MG63 (cell line): ENCODE measurements around the gene EHMT1. TPM values are rescaled to one million over a fixed set of nuclear protein-coding genes. Genes with fewer than 3 reads are reported as not detected.
"Not testable (repeated sequence)": the region's sequence is repeated elsewhere in the genome, so short reads cannot be mapped to it uniquely, and the experiment has no call there.

Experiments
- DNase-seq: peaks from one replicate; pipeline ENCODE4 v3.0.0-alpha.2; 2020
- H3K27me3 ChIP-seq: fragments of 250-450 bp; sonication (Bioruptor Pico); 2 replicates; pipeline ENCODE4 v1.5.1; 2020; ENCODE audit warnings: mild to moderate bottlenecking, moderate library complexity
- H3K36me3 ChIP-seq: fragments of 250-450 bp; sonication (Bioruptor Pico); 2 replicates; pipeline ENCODE4 v1.5.1; 2020; ENCODE audit warnings: mild to moderate bottlenecking, moderate library complexity
- H3K4me3 ChIP-seq: fragments of 250-450 bp; sonication (Bioruptor Pico); 2 replicates; pipeline ENCODE4 v1.5.1; 2020; ENCODE audit warnings: mild to moderate bottlenecking, moderate library complexity
- H3K9me3 ChIP-seq: fragments of 250-450 bp; sonication (Bioruptor Pico); 2 replicates; pipeline ENCODE4 v1.5.1; 2020; ENCODE audit warnings: mild to moderate bottlenecking, moderate library complexity
- total RNA-seq: library from RNA; depleted of rRNA; stranded (reverse); fragments of >200 nt; shearing (Covaris generic); gene quantifications from 2 replicates; pipeline ENCODE4 v1.2.3, GENCODE V29; 2014; ENCODE audit warnings: low replicate concordance

Gene EHMT1
- total RNA-seq, 1 experiment from 2014 or later, result 64.5 TPM

GRCh38 chr9:137723783-137724445, 105.1 kb downstream of the EHMT1 start:
- Histone ChIP-seq H3K36me3 (peaks cover 21% of the 10 kb centered on the region), H3K4me3 (no peak overlapping the region), H3K9me3 (no peaks in the 10 kb centered on the region), H3K27me3 (no peaks in the 10 kb centered on the region)
- DNase-seq, result no peak

GRCh38 chr9:137724818-137725240, 106.0 kb downstream of the EHMT1 start:
- H3K9me3 ChIP-seq, result no peaks in the 10 kb centered on the region
- peaks cover 22% of the 10 kb centered on the region for H3K36me3 ChIP-seq
- no peak for DNase-seq
- no peaks in the 10 kb centered on the region for H3K27me3 ChIP-seq
- H3K4me3 ChIP-seq, result no peak overlapping the region

GRCh38 chr9:137725598-137725997, 106.8 kb downstream of the EHMT1 start:
- Histone ChIP-seq H3K4me3 (no peak overlapping the region), H3K9me3 (no peaks in the 10 kb centered on the region), H3K27me3 (no peaks in the 10 kb centered on the region), H3K36me3 (peaks cover 29% of the 10 kb centered on the region)
- DNase-seq, result no peak

GRCh38 chr9:137726336-137726735, 107.5 kb downstream of the EHMT1 start:
- H3K27me3 ChIP-seq, H3K4me3 ChIP-seq, DNase-seq, H3K9me3 ChIP-seq: not testable (repeated sequence)
- H3K36me3 ChIP-seq, result peaks cover 37% of the 10 kb centered on the region

GRCh38 chr9:137726764-137727163, 108.0 kb downstream of the EHMT1 start:
- no peak for DNase-seq
- no peak overlapping the region for H3K4me3 ChIP-seq
- H3K36me3 ChIP-seq, result peaks cover 41% of the 10 kb centered on the region
- H3K9me3 ChIP-seq, result no peaks in the 10 kb centered on the region
- no peaks in the 10 kb centered on the region for H3K27me3 ChIP-seq

- peaks cover 43% of the 10 kb centered on the region for H3K36me3 ChIP-seq
- no peaks in the 10 kb centered on the region for H3K27me3 ChIP-seq
- DNase-seq, result no peak
- H3K4me3 ChIP-seq, result no peak overlapping the region
- no peaks in the 10 kb centered on the region for H3K9me3 ChIP-seq
Observed at GRCh38 chr9:137727716-137728115, 108.9 kb downstream of the EHMT1 start.

GRCh38 chr9:137728444-137729311, 109.9 kb downstream of the EHMT1 start:
- DNase-seq, result no peak
- Histone ChIP-seq H3K9me3 (no peaks in the 10 kb centered on the region; the same call in 1 of the 2 replicates), H3K27me3 (no peaks in the 10 kb centered on the region), H3K4me3 (no peak overlapping the region), H3K36me3 (peaks cover 52% of the 10 kb centered on the region)

- peaks cover 67% of the 10 kb centered on the region for H3K36me3 ChIP-seq
- H3K9me3 ChIP-seq, result no peaks in the 10 kb centered on the region; the same call in 1 of the 2 replicates
- no peak overlapping the region for H3K4me3 ChIP-seq
- no peak for DNase-seq
- no peaks in the 10 kb centered on the region for H3K27me3 ChIP-seq
Observed at GRCh38 chr9:137731216-137731946, 112.6 kb downstream of the EHMT1 start.

GRCh38 chr9:137731947-137732813, 113.4 kb downstream of the EHMT1 start:
- Histone ChIP-seq H3K9me3 (no peaks in the 10 kb centered on the region; the same call in 1 of the 2 replicates), H3K36me3 (peaks cover 63% of the 10 kb centered on the region), H3K27me3 (no peaks in the 10 kb centered on the region), H3K4me3 (no peak overlapping the region)
- no peak for DNase-seq

GRCh38 chr9:137733429-137733828, 114.6 kb downstream of the EHMT1 start:
- DNase-seq, result no peak
- Histone ChIP-seq H3K4me3 (no peak overlapping the region), H3K9me3 (no peaks in the 10 kb centered on the region; the same call in 1 of the 2 replicates), H3K36me3 (peaks cover 56% of the 10 kb centered on the region), H3K27me3 (no peaks in the 10 kb centered on the region)

- Histone ChIP-seq H3K27me3 (no peaks in the 10 kb centered on the region), H3K36me3 (peaks cover 55% of the 10 kb centered on the region), H3K4me3 (no peak overlapping the region), H3K9me3 (no peaks in the 10 kb centered on the region; the same call in 1 of the 2 replicates)
- DNase-seq, result no peak
Observed at GRCh38 chr9:137734181-137734580, 115.4 kb downstream of the EHMT1 start.

GRCh38 chr9:137738182-137738696, 119.4 kb downstream of the EHMT1 start:
- H3K27me3 ChIP-seq, result not testable (repeated sequence)

GRCh38 chr9:137738703-137739102, 119.9 kb downstream of the EHMT1 start:
- peaks cover 18% of the 10 kb centered on the region for H3K36me3 ChIP-seq
- no peaks in the 10 kb centered on the region; the same call in 1 of the 2 replicates for H3K9me3 ChIP-seq
- no peak for DNase-seq

More at GRCh38 chr9:137738182-137738696, 119.4 kb downstream of the EHMT1 start:
- H3K9me3 ChIP-seq, H3K4me3 ChIP-seq, DNase-seq: not testable (repeated sequence)
- H3K36me3 ChIP-seq, result peaks cover 22% of the 10 kb centered on the region

GRCh38 chr9:137739371-137740309, 120.8 kb downstream of the EHMT1 start:
- H3K27me3 ChIP-seq, result no peaks in the 10 kb centered on the region
- DNase-seq, result no peak
- H3K4me3 ChIP-seq, result no peak overlapping the region
- no peaks in the 10 kb centered on the region for H3K9me3 ChIP-seq
- peaks cover 10% of the 10 kb centered on the region; the same call in 1 of the 2 replicates for H3K36me3 ChIP-seq

More at GRCh38 chr9:137738703-137739102, 119.9 kb downstream of the EHMT1 start:
- Histone ChIP-seq H3K4me3 (no peak overlapping the region), H3K27me3 (no peaks in the 10 kb centered on the region)

- Histone ChIP-seq H3K9me3 (no peaks in the 10 kb centered on the region), H3K27me3 (no peaks in the 10 kb centered on the region), H3K36me3 (peaks cover 8% of the 10 kb centered on the region; the same call in 1 of the 2 replicates), H3K4me3 (no peak overlapping the region)
- DNase-seq, result no peak
Observed at GRCh38 chr9:137740312-137740711, 121.5 kb downstream of the EHMT1 start.
